Heart right ventricle (tissue), 16 donors: ENCODE results near the gene SPACA6. TPM values are rescaled to one million over a fixed set of nuclear protein-coding genes. Genes with fewer than 3 reads are reported as not detected.

ENCODE experiments used
- ATAC-seq, 8 donors: fragments of 200-7000 bp; cut with Tn5 transposase; one replicate each; pipeline ENCODE4 v1.9.1; 2020; ENCODE audit warnings: mild to moderate bottlenecking in 8 of 8, moderate library complexity in 8 of 8, moderate number of reproducible peaks in 1 of 8
- DNase-seq, 2 donors: peaks; one replicate each; pipeline ENCODE4 v3.0.0-alpha.2; 2020
- H3K27ac ChIP-seq, 10 donors: fragments of 200-600 bp; sonication (generic) in 2 of 10; one replicate each; pipeline versions ENCODE4 v1.5.0 to v1.8.0; 2020 to 2022; ENCODE audit warnings: mild to moderate bottlenecking in 3 of 10
- H3K27me3 ChIP-seq, 7 donors: fragments of 200-600 bp; one replicate each; pipeline ENCODE4 v1.8.0; 2021 to 2022; ENCODE audit warnings: mild to moderate bottlenecking in 2 of 7
- H3K36me3 ChIP-seq, 9 donors: fragments of 200-600 bp; sonication (generic) in 1 of 9; one replicate each; pipeline versions ENCODE4 v1.5.0 to v1.8.0; 2020 to 2022; ENCODE audit warnings: mild to moderate bottlenecking in 2 of 9
- H3K4me1 ChIP-seq, 9 donors: fragments of 200-600 bp; sonication (generic) in 1 of 9; one replicate each; pipeline versions ENCODE4 v1.5.0 to v1.8.0; 2020 to 2022; ENCODE audit warnings: mild to moderate bottlenecking in 4 of 9
- H3K4me3 ChIP-seq, 10 donors: fragments of 200-600 bp; sonication (generic) in 2 of 10; one replicate each; pipeline versions ENCODE4 v1.5.0 to v1.8.0; 2020 to 2022; ENCODE audit warnings: mild to moderate bottlenecking in 7 of 10, moderate library complexity in 2 of 10
- H3K9me3 ChIP-seq, 11 donors: fragments of 200-600 bp in 10 of 11; sonication (generic) in 2 of 11; one replicate each; pipeline versions ENCODE4 v1.5.0 to v1.8.0; 2013 to 2022; ENCODE audit warnings: mild to moderate bottlenecking in 2 of 11, control low read depth in 1 of 11, moderate library complexity in 1 of 11
- CTCF ChIP-seq, 9 donors: fragments of 200-600 bp; sonication (generic) in 2 of 9; IDR thresholded peaks; one replicate each; pipeline versions ENCODE4 v1.5.0 to v1.8.0; 2021 to 2022; ENCODE audit warnings: antibody characterized with exemption in 9 of 9, mild to moderate bottlenecking in 5 of 9, moderate library complexity in 1 of 9
- WGBS, 2 donors: extraction: QIAGEN DNeasy Blood & Tissue Kit; methylation state at CpG; one replicate each; pipeline ENCODE4 v1.1.7; 2013; ENCODE audit warnings: inconsistent platforms in 1 of 2; 5-methylcytosine and 5-hydroxymethylcytosine counted together
- intact Hi-C, 10 donors: fragments of 100-400 bp; cut with DNase I; formaldehyde crosslinking; loops; one replicate each; pipeline versions ENCODE4 v1.11.1 to v1.14.2; 2022
- polyA plus RNA-seq, 2 donors: library from polyadenylated mRNA; stranded (reverse); fragments of 200-250 nt; gene quantifications; one replicate each; pipeline ENCODE4 v1.2.3, GENCODE V29; 2013
- total RNA-seq, 10 donors: library from RNA; stranded (reverse); fragmentation: NEBNext Ultra II Directional in 3 of 10; extraction: Animal tissue kit (Norgen Biotek cat#: 25700) in 3 of 10; gene quantifications; one replicate each; pipeline versions ENCODE4 v1.2.1 to v1.2.4, GENCODE V29; 2021 to 2023
- donor health status: Arrhythmogenic right ventricular cardiomyopathy.
- donor health status: ischemic (EF 13 %, LVEDD 7.1; RV severe dilation, severe dysfunction).
- donor health status: healthy with polysubstance abuse.
- donor health status: DM: no; HTN: yes; CAD: no.
- donor health status: DM: no; HTN: no; CAD: no.
- donor health status: ischemic (EF 25% LVEDD 6.9; RV normal size, moderate dysfunction).
- donor health status: ischemic (EF 25% LVEDD 5.7; RV mildly dilated, moderate dysfunction).
- donor health status: healthy.
- donor health status: DM: yes; HTN: yes; CAD: no.
- donor health status: Ischemic cardiomyopathy.
- donor health status: ischemic (EF 35%, LVEDD 5.7; RV mildly dilated, moderate dysfunction).
- donor health status: nonischemic (EF 11% LVEDD 7.7; RV severe dilation, severe dysfunction).
- donor health status: DM: yes; HTN: yes; CAD: no.
- donor health status: PGD.
- donor health status: ischemic (EF 29% LVEDD 5.4; RV normal size, mild dysfunction).
- donor health status: nonischemic (EF 23%, LVEDD 6.1; RV moderate dilation, normal function).

SPACA6 gene
- total and polyA plus RNA-seq, 12 donors = 6.4 to 45.1 (median 10.1) TPM

GRCh38 chr19:51709575-51709974, 16.4 kb downstream of the SPACA6 start:
- Histone ChIP-seq H3K9me3 (no peaks in the 10 kb centered on the region), H3K27ac (no peak overlapping the region), H3K36me3 (peaks cover 0 to 34% (median 17%) of the 10 kb centered on the region in 9 donors), H3K4me3 (no peak overlapping the region), H3K27me3 (no peaks in the 10 kb centered on the region), H3K4me1 (peaks cover 0 to 14% (median 8%) of the 10 kb centered on the region in 9 donors)
- ATAC-seq (no peak), DNase-seq (no peak)
- intact Hi-C loops = loop anchor here in 2 of 10 donors (5.0 to 10.0 kb wide), 2 partner anchors 95 to 103 kb away; no protein-coding TSS in a partner anchor
- no peak for TF ChIP-seq CTCF (IDR thresholded peaks at IDR 0.05)
- 72 to 79% methylated on average over 6 of the region's 6 CpGs for WGBS, 2 donors

GRCh38 chr19:51710163-51710562, 17.0 kb downstream of the SPACA6 start:
- no peak overlapping the region for H3K27ac ChIP-seq
- ATAC-seq (no peak), DNase-seq (no peak)
- TF ChIP-seq CTCF (IDR thresholded peaks at IDR 0.05) = no peak
- peaks cover 0 to 30% (median 16%) of the 10 kb centered on the region in 9 donors for H3K36me3 ChIP-seq
- intact Hi-C loops = loop anchor here in 1 of 10 donors (10.0 kb wide), 1 partner anchor 105 kb away; no protein-coding TSS in a partner anchor
- WGBS, 2 donors = 55 to 72% methylated on average over 2 of the region's 2 CpGs
- H3K4me1 ChIP-seq = peaks cover 0 to 8% (median 2%) of the 10 kb centered on the region in 9 donors
- H3K9me3 ChIP-seq = no peaks in the 10 kb centered on the region
- H3K27me3 ChIP-seq = peaks cover 0 to 3% (median 0%) of the 10 kb centered on the region in 7 donors
- H3K4me3 ChIP-seq = no peak overlapping the region

GRCh38 chr19:51711702-51712101, 18.6 kb downstream of the SPACA6 start:
- Histone ChIP-seq H3K9me3 (no peaks in the 10 kb centered on the region), H3K4me1 (no peaks in the 10 kb centered on the region), H3K4me3 (no peak overlapping the region), H3K27me3 (peaks cover 0 to 14% (median 0%) of the 10 kb centered on the region in 7 donors), H3K27ac (no peak overlapping the region), H3K36me3 (peaks cover 0 to 15% (median 4%) of the 10 kb centered on the region in 9 donors)
- TF ChIP-seq CTCF (IDR thresholded peaks at IDR 0.05) = no peak
- intact Hi-C loops = loop anchor here in 2 of 10 donors (2.0 to 10.0 kb wide), 2 partner anchors 67 to 103 kb away; no protein-coding TSS in a partner anchor
- WGBS, 2 donors = 76 to 83% methylated on average over 1 of the region's 1 CpG
- ATAC-seq = no peak
- no peak for DNase-seq

GRCh38 chr19:51712461-51713081, 19.4 kb downstream of the SPACA6 start:
- DNase-seq (no peak), ATAC-seq (peak in 1 of 8 donors; percentile 13)
- no peaks in the 10 kb centered on the region for H3K9me3 ChIP-seq
- peak in 7 of 9 donors; percentile 14 to 43 (median 35) for TF ChIP-seq CTCF (IDR thresholded peaks at IDR 0.05)
- H3K36me3 ChIP-seq = peaks cover 0 to 6% (median 0%) of the 10 kb centered on the region in 9 donors
- intact Hi-C loops = loop anchor here in 2 of 10 donors (2.0 to 10.0 kb wide), 2 partner anchors 66 to 102 kb away; no protein-coding TSS in a partner anchor
- no peak overlapping the region for H3K4me3 ChIP-seq
- 43 to 44% methylated on average over 9 of the region's 9 CpGs for WGBS, 2 donors
- H3K27me3 ChIP-seq = peaks cover 0 to 22% (median 5%) of the 10 kb centered on the region in 7 donors
- no peaks in the 10 kb centered on the region for H3K4me1 ChIP-seq
- H3K27ac ChIP-seq = no peak overlapping the region
